Mesodermal cell (in vitro differentiated cells): ENCODE results near the gene OGFOD2.

ENCODE experiments used
- H3K27ac ChIP-seq: 2 replicates; pipeline ENCODE4 v1.7.0; 2013; ENCODE audit warnings: mild to moderate bottlenecking, low read depth, low read length, moderate library complexity; ENCODE audit not compliant: severe bottlenecking
- H3K36me3 ChIP-seq: 2 replicates; pipeline ENCODE4 v1.7.1; 2013; ENCODE audit warnings: mild to moderate bottlenecking, low read length, moderate library complexity; ENCODE audit not compliant: control insufficient read depth, insufficient read depth
- H3K4me1 ChIP-seq: one replicate; pipeline ENCODE4 v1.7.1; 2013; ENCODE audit warnings: mild to moderate bottlenecking, low read length; ENCODE audit not compliant: insufficient read depth, control insufficient read depth, poor library complexity, severe bottlenecking
- H3K4me3 ChIP-seq: 2 replicates; pipeline ENCODE4 v1.7.0; 2013; ENCODE audit warnings: low read length, control low read depth, mild to moderate bottlenecking; ENCODE audit not compliant: insufficient read depth, poor library complexity, severe bottlenecking; ENCODE audit errors: extremely low read depth
- H3K9me3 ChIP-seq: 2 replicates; pipeline ENCODE4 v1.7.1; 2013; ENCODE audit warnings: mild to moderate bottlenecking, low read length, moderate library complexity; ENCODE audit not compliant: control insufficient read depth
- WGBS, 2 experiments: methylation state at CpG; one replicate each; pipeline ENCODE4 v1.1.5; 2013; ENCODE audit warnings: missing lambda C conversion rate in 2 of 2; ENCODE audit not compliant: insufficient coverage in 2 of 2; 5-methylcytosine and 5-hydroxymethylcytosine counted together

Gene OGFOD2

DNA sequence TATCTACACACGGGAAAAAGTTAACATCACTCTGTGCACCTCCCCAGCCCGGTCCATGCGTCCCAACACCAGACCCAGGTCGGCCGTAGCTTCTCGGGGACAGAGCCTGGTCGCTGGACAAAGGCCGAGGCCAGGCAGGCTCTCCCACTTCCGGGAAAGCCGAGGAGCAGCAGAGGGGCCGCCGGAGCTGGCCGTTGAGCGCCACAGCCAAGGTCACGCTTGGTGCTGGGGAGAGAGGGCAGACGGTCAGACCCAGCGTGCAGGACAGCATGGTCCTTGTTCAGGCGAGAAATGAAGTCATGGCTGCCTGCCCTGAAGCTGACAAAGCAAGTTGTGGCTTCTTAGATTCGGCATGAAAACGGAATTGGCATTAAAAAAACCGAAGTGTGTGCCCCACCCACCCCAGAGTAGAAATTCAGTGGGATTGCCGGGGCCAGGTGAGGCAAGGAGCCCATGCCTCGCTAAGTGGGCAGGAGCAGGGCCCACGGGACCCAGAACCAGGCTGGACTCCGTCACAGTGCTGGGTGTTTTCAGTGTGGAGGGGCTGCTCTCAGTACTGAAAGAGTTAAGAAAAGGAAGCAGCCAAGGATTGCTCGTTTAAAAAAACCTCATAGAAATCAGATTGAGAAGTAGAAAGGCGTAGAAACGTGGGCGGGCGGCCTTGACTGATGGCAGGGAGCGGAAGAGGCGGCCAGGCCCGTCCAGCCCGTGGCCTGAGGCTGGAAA is 9.7 kb downstream of the OGFOD2 start:
- peaks cover 40% of the 10 kb centered on the region for H3K36me3 ChIP-seq
- WGBS, 2 experiments: 87 to 88% methylated on average over 33 to 34 of the region's 34 CpGs

DNA sequence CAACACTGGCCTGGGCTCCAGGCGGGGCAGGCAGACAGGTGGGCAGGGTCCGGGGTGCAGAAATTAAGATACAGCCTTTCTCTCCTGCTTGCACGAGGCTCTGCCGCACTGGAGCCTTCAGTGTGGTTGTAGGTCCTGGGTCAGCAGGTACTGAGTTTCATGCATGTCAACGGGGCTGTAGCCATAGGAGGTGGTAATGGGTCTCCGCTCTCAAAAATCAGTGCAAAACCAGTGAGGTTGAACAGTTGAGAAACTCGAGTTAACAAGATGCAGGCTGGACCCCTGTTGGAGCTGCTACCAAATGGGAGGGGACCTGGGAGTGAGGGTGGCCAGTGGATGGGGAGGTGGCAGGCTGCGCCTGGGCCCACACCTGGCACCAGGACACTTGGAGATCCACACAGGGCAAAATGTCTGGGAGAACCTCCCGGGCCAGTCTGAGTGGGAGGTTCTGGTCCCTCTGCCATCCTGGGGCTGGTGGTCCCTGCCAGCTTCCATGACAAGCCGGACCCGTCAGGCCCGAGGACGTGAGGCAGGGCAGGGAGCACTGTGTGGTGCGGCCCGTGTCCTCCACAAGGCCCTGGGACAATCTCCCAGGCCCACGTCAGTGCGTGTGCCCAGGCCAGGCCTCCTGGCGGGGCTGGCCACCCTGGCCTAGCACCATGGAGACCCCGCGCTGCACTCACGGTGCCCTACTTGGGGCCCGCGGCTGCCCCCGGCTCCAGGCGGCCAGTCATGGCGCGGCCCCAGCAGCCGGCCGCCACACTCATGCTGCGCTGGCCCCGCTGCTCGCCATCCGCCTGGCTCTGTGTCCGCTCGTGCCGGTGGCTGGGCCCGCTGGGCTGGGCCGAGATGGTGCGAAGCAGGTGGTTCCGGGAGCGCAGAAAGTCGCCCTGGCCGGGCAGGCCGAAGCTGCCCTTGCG is 10.6 kb downstream of the OGFOD2 start:
- Histone ChIP-seq H3K27ac (no peak overlapping the region), H3K9me3 (no peaks in the 10 kb centered on the region), H3K4me1 (peaks cover 26% of the 10 kb centered on the region), H3K4me3 (no peak overlapping the region), H3K36me3 (peaks cover 40% of the 10 kb centered on the region)
- 95 to 97% methylated on average over 43 to 45 of the region's 45 CpGs for WGBS, 2 experiments

More for the DNA sequence above, 9.7 kb downstream of the OGFOD2 start:
- H3K4me3 ChIP-seq: no peak overlapping the region
- H3K4me1 ChIP-seq: peaks cover 26% of the 10 kb centered on the region
- peak overlapping the region; percentile 13 for H3K27ac ChIP-seq
- H3K9me3 ChIP-seq: no peaks in the 10 kb centered on the region

DNA sequence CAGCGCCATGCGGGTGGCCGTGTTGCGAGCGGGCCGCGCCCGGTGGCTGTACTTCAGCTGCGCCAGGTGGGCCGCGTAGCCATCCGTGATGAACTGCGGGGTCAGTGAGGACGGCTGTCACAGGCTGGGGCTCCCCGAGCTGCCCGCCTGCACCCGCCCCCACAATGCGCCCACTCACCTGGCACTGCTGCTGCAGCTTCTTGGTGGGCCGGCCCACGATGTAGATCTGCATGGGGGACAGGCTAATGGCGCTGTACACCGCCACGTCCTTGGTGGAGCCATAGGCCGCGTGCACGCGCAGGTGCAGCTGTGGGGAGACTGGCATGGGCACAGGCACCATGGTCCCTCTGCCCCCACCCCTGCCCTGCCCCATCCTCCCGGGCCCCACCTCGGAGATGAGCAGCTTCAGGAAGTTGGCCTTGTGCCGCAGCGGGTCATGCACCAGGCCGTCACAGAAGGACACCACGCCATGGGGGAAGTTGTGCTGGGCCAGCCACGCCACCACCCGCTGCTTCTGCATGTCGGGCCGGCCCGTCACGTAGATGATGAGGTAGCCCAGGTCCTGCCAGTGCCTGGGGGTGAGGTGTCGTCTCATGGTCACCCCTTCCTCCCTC is 11.3 kb downstream of the OGFOD2 start:
- no peak overlapping the region for H3K27ac ChIP-seq
- WGBS, 2 experiments: 95 to 96% methylated on average over 38 to 39 of the region's 40 CpGs
- peaks cover 26% of the 10 kb centered on the region for H3K4me1 ChIP-seq
- no peak overlapping the region for H3K4me3 ChIP-seq
- H3K9me3 ChIP-seq: no peaks in the 10 kb centered on the region
- H3K36me3 ChIP-seq: peaks cover 40% of the 10 kb centered on the region

DNA sequence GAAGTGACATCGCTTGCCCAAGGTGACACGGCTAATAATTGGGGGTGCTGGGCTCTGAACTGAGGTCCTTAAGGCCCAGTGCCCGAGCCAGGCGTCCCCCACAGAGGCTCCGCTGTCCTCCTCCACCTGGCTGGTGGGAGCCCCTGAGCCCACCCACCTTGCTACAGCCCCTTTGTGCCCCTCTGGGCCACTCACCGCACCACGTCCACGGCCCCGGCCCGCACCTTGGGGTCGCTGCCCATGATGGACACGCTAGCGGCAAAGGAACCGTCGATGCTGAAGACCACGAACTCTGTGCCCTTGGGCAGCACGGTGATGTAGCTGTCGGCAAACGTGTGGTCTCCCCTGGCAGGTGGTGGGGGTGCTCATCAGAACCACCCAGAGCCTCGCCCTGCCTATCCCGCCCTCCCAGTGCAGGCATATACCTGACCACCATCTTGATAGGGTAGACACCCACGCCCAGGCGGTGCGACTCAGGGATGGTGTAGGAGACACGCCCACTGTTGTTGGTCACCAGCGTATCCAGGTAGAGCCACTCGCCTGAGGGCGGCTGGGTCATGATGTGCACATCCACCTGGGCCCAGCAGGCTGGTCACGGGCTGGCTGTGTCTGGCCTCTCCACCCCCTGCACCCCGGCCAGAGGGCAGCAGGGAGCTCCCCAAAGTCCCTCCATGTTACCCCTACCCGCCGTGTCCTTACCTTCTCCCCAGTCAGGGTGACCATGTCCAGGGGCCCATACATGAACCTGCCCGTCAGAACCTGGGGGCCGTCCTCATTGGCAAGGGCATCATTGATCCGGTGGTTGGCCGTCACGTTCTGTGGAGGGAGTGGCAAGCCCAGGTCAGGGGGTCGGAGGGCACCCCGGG is 12.3 kb downstream of the OGFOD2 start:
- peaks cover 32% of the 10 kb centered on the region for H3K36me3 ChIP-seq
- H3K4me1 ChIP-seq: peaks cover 18% of the 10 kb centered on the region
- H3K4me3 ChIP-seq: no peak overlapping the region
- 96 to 97% methylated on average over 39 of the region's 39 CpGs for WGBS, 2 experiments
- H3K27ac ChIP-seq: no peak overlapping the region
- H3K9me3 ChIP-seq: no peaks in the 10 kb centered on the region

GRCh38 chr12:122988036-122988435 is 13.0 kb downstream of the OGFOD2 start:
- WGBS, 2 experiments: 89% methylated on average over 12 to 13 of the region's 13 CpGs
- H3K27ac ChIP-seq: no peak overlapping the region
- no peak overlapping the region for H3K4me3 ChIP-seq
- H3K4me1 ChIP-seq: peaks cover 12% of the 10 kb centered on the region
- peaks cover 27% of the 10 kb centered on the region for H3K36me3 ChIP-seq
- no peaks in the 10 kb centered on the region for H3K9me3 ChIP-seq

DNA sequence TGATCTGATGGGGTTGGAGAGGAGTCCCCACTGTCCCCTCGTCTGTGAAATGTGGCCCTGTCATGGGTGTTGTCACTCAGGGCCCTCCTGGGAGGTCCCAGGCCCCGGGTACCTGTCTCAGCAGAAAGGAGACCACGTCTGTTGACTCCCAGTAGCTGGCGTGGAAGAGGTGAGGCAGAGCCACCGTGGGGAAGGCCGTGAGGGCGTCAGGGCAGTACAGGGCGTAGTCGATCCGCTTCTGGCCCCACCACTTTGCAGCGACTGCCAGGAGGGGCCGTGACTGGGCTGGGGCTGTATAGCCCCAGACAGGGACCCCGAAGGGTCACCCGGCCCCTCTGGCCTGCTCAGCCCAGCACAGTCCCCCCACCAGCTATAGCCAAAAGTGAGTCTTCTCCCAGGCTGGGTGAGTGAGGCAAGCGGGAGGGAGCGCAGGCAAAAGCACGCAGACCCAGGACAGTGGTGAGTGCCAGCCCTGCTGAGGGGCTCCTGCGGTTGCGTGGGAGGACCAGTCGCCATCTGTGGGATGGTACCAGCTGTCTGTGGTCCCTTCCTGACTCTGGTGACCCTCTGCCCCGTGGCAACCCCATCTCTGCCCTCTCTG is 13.7 kb downstream of the OGFOD2 start:
- Histone ChIP-seq H3K9me3 (no peaks in the 10 kb centered on the region), H3K27ac (no peak overlapping the region), H3K4me3 (no peak overlapping the region), H3K4me1 (peaks cover 7% of the 10 kb centered on the region), H3K36me3 (peaks cover 27% of the 10 kb centered on the region)
- 91 to 93% methylated on average over 16 to 20 of the region's 21 CpGs for WGBS, 2 experiments

- H3K36me3 ChIP-seq: peaks cover 20% of the 10 kb centered on the region
- H3K9me3 ChIP-seq: no peaks in the 10 kb centered on the region
- H3K27ac ChIP-seq: no peak overlapping the region
- WGBS, 2 experiments: 88 to 92% methylated on average over 7 to 8 of the region's 10 CpGs
- H3K4me1 ChIP-seq: peaks cover under 1% of the 10 kb centered on the region
- no peak overlapping the region for H3K4me3 ChIP-seq
These were observed 14.3 kb downstream of the OGFOD2 start for GRCh38 chr12:122989225-122989839.

- WGBS, 2 experiments: 94 to 95% methylated on average over 18 to 21 of the region's 22 CpGs
- H3K27ac ChIP-seq: no peak overlapping the region
- H3K4me3 ChIP-seq: no peak overlapping the region
These were observed 14.9 kb downstream of the OGFOD2 start for GRCh38 chr12:122989874-122990419.

DNA sequence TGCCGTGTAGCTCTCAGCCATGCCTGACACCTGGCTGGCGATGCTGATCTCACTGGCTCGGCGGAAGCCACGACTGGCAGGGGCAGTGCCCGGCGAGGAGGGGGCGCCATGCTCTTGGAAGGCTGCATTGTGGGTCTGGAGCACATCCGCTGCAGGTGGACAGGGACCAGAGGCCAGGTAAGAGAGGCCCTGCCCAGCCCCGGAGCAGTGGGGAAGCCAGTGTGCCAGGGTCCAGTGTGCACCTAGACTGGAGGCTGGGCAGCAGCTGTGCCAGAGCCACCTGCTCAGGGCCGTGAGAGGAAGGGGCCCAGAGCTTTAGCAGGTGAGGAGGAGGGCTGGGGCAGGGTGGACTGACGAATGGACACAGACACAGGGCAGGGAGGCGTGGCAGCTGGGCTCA is 15.5 kb downstream of the OGFOD2 start:
- 89 to 94% methylated on average over 9 to 11 of the region's 13 CpGs for WGBS, 2 experiments

More at GRCh38 chr12:122989874-122990419, 14.9 kb downstream of the OGFOD2 start:
- H3K36me3 ChIP-seq: peaks cover 18% of the 10 kb centered on the region
- H3K4me1 ChIP-seq: no peaks in the 10 kb centered on the region
- H3K9me3 ChIP-seq: no peaks in the 10 kb centered on the region

More for the DNA sequence above, 15.5 kb downstream of the OGFOD2 start:
- Histone ChIP-seq H3K4me1 (no peaks in the 10 kb centered on the region), H3K27ac (no peak overlapping the region), H3K4me3 (no peak overlapping the region), H3K9me3 (no peaks in the 10 kb centered on the region), H3K36me3 (peaks cover 17% of the 10 kb centered on the region)
